GM19438 (cell line): ENCODE data around the gene NKX2-3.
A peak's percentile ranks its signal among the peaks of the same experiment; 100 is the strongest.

Experiments used
- ATAC-seq: cut with Tn5 transposase; IDR thresholded peaks from one replicate; pipeline ENCODE4 v1.9.1; 2021; ENCODE audit warnings: low read depth; ENCODE audit not compliant: unreplicated experiment

NKX2-3 gene

GRCh38 chr10:99532687-99533495, at the start of gene NKX2-3:
Gene NKX2-3 (plus strand): TSS chr10:99532942. CDS start chr10:99533132, 190 bp downstream.
- peak; percentile 75 for ATAC-seq

GRCh38 chr10:99484626-99485581, 47.8 kb upstream of the NKX2-3 start:
- ATAC-seq, result no peak

GRCh38 chr10:99487125-99487807, 45.5 kb upstream of the NKX2-3 start:
- no peak for ATAC-seq

DNA sequence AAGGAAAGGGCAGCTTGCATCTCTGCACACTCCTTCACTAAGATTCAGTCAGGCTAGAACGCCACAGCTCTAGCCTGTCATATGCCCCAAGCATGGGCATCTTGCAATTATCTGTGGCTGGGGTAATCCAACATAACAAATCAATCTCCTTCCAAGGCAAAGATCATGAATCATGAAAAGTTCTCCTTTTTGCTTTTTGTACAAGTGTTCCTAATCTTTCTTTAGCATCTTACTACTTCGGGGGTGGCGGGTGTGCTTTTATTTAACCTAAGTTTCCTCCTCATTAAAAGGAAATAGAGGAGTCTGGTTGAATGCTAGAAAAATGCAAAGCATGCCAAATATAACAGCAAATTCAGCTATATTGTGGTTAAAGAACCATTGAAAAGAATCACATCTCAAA, 43.5 kb upstream of the NKX2-3 start:
- no peak for ATAC-seq

- ATAC-seq, result no peak
Measured at GRCh38 chr10:99497343-99498025, 35.3 kb upstream of the NKX2-3 start.

GRCh38 chr10:99506416-99506815, 26.3 kb upstream of the NKX2-3 start:
- ATAC-seq, result no peak

DNA sequence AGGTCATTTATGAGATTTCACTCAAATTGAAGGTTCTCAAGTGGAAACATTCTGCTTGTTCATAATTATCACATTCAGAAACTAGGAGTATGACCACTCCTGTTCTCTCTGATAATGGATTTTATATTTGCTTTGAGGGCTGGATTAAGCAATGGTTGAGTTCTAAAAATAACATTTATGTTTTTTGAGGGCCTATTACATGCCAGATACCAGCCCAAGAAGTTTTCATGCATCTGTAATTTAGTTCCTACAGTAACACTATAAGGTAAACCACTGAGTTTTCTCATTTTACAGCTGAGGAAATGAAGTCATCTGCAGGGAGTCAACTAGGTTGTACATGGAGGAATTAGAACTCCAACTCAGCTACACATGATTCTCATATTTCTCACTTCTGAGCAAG, 25.5 kb upstream of the NKX2-3 start:
- no peak for ATAC-seq

GRCh38 chr10:99513061-99513460, 19.7 kb upstream of the NKX2-3 start:
- ATAC-seq, result no peak

DNA sequence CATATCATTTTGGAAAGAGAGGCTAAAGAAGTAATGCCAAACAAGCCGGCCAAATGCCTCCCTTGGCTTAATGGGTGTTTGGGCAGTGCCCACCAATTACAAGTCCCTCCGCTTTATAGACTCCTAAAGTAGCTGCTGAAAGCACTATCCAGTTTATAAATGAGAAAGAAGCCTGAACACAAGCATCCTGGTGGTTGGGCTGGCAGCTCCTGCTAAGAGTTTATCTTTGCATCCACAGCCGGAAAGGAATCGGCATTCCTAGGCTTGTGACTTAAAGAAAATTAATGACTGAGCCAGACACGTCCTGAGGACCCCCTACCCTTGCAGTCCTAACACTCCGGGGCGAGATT, 13.1 kb upstream of the NKX2-3 start:
- ATAC-seq, result no peak

GRCh38 chr10:99520040-99520846, 12.5 kb upstream of the NKX2-3 start:
- no peak for ATAC-seq

GRCh38 chr10:99520847-99521764, 11.6 kb upstream of the NKX2-3 start:
- no peak for ATAC-seq

DNA sequence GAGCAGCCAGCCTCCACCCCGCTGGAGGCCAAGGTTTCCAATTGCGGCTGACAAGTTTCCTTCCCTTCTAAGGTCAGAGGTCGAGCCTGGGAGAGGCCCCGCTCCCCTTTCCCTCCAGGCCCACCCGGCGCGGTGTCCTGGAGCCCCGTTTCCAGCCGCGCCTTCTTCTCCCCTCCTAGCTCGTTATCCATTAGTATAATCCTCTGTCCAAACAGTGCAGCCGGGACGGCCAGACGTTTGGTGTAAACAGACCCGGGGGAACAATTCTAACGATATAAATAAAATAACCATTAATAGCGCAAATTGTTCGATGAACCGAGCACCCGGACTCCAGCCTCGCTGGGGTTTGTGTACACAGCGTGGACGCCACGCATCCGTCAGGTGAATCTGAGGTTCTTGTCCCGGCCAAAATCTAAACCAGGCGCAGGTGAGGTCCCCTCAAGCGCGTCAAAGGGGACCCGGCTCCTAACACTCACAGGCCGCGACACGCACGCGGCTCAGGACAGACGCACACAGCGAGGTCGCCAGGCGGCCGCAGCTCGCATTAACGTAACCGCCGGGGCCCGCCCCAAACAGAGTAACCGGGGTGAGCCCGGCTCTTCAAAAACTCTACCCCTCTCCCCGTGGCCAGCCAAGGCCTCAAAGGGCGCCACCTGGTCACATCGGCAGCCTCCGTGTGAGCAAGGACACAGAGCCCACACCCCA, 10.8 kb upstream of the NKX2-3 start:
- no peak for ATAC-seq

DNA sequence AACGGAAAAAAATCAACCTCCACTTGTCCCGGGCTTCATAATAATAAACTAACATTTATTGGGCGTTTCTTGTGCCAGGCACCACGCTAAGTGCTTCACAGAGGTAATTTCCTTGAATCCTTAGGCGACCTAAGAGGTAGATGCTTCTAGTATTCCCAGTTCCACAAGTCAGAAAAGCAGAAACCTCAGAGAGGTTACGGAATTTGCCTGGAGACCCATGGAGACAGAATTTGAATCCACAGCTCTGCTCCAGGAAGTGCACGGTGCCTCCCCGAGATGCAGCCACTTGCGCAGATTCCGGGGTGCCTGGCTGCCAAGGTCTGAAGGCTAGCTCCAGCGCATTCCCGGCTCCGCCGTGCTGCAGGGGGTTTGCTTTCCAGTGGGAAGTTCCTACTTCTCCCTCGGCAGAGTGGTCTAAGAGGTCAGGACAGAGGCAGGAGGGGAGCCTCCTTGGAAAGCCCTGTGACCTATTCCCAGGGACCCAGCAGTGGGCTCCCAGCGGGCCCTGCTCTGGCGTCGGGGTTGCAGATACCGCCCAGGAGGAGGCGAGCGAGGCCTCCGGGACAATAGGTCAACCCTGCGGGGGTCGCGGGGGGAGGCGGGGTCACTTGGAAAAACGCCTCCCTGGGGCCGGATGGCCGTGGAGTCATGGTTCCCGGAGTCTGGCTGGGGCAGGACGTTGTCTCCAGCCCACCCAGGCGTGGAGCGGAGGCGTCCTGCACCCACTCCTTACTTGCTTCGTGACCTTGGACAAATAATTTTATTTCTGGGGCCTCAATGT, 10.1 kb upstream of the NKX2-3 start:
- ATAC-seq, result no peak

DNA sequence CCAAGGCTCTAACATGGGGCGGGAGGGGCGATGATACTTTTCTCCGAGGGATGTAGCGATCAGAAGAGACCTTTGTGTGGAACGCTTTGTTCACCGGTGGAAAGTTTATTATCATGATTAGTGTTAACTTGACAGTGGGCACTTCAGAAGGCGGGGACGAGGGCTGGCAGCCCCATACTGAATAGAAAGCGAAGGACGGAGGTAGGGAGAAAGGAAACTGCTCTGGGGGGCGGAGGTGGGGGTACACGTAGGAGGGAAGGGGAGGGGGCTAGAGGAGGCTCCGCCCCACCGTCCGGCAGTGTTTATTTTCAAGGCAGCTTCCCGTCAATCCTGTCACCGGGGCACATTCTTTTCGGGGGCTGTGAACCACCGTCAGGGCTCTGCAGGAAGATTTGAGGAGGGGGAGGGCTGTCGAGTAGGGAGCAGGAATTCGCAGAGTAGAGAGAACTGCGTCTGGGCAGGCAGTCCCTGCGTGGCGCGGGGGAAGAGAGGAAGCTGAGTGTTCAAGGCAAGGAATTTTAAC, 9.4 kb upstream of the NKX2-3 start:
- ATAC-seq, result no peak

DNA sequence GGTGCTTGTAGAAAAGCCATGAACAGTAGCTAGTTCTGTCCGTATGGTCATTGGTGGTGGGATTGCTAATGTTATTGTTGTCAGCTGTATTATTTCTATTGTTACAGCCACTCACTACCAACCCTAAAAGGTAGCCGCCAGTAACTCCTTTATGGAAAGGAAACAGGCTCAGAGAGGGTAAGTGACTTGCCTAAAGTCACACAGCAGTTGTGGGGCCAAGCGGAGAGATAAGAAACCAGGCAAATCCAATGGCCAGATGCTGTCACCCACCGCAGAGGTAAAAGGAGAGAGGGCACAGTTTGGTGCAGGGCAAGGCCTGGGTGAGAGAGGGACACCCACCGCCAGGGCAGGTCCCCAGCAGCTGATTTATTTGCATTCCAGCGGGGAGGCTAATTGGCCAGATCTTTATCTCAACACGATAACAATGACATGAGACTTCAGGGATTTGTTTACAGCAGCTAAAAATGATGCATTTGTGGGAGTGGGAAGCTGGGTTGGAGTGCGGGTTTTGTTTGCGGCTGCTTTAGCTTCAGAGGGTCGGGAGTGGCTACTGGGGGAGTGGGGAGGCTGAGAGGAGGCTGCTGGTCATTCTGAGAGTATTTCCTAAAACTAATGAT, 8.6 kb upstream of the NKX2-3 start:
- ATAC-seq, result no peak

GRCh38 chr10:99524736-99525380, 7.9 kb upstream of the NKX2-3 start:
- ATAC-seq, result no peak
